Activated CD8-positive, alpha-beta T cell treated with anti-CD3 and anti-CD28 coated beads for 36 hours (primary cell): ENCODE measurements around the gene METRN. TPM values are rescaled to one million over a fixed set of nuclear protein-coding genes. Genes with fewer than 3 reads are reported as not detected.

ENCODE experiments used
- ATAC-seq: fragments of 200-7000 bp; cut with Tn5 transposase; one replicate; pipeline ENCODE4 v1.10.0; 2021; ENCODE audit warnings: mild to moderate bottlenecking, moderate library complexity
- CTCF ChIA-PET: fragments of 350-600 bp; sonication (Branson Sonifier 250); formaldehyde crosslinking; loops from one replicate; lab custom pipeline; 2021; ENCODE audit warnings: antibody characterized with exemption; lab: Charles Lee
- POLR2A ChIA-PET: fragments of 350-600 bp; sonication (Branson Sonifier 250); formaldehyde crosslinking; loops from one replicate; lab custom pipeline; 2021; ENCODE audit warnings: antibody characterized with exemption; lab: Charles Lee
- DNase-seq: peaks from one replicate; pipeline ENCODE4 v3.0.0-alpha.2; 2020
- H3K27ac Mint-ChIP-seq: one replicate; pipeline ENCODE4 v1.8.0; 2021; ENCODE audit warnings: mild to moderate bottlenecking, mixed read lengths
- H3K27me3 Mint-ChIP-seq: one replicate; pipeline ENCODE4 v1.8.0; 2021; ENCODE audit warnings: mixed read lengths
- H3K36me3 Mint-ChIP-seq: one replicate; pipeline ENCODE4 v1.8.0; 2021; ENCODE audit warnings: low read depth, mixed read lengths
- H3K4me1 Mint-ChIP-seq: one replicate; pipeline ENCODE4 v1.8.0; 2021; ENCODE audit warnings: low read depth, mixed read lengths
- H3K4me3 Mint-ChIP-seq: one replicate; pipeline ENCODE4 v1.8.0; 2021; ENCODE audit warnings: mild to moderate bottlenecking, moderate library complexity, mixed read lengths
- H3K9me3 Mint-ChIP-seq: one replicate; pipeline ENCODE4 v1.8.0; 2021; ENCODE audit warnings: mixed read lengths
- CTCF ChIP-seq: fragments of 200-600 bp; IDR thresholded peaks from one replicate; pipeline ENCODE4 v1.8.0; 2022; ENCODE audit warnings: antibody characterized with exemption, mild to moderate bottlenecking
- intact Hi-C: fragments of 100-400 bp; cut with micrococcal nuclease; formaldehyde crosslinking; loops from one replicate; pipeline ENCODE4 v1.10.0; 2022
- total RNA-seq, 2 experiments: library from RNA; stranded (reverse); gene quantifications; one replicate each; pipeline ENCODE4 v1.2.3, GENCODE V29; 2021

METRN gene
- total RNA-seq, 2 experiments from 2014 or later = 37.2 to 43.1 TPM

- intact Hi-C loops = no loop called here
- ATAC-seq (no peak), DNase-seq (no peak)
- Mint-ChIP-seq H3K4me1 (peaks cover 31% of the 10 kb centered on the region), H3K4me3 (peak overlapping the region; percentile 24), H3K36me3 (no peaks in the 10 kb centered on the region), H3K9me3 (no peaks in the 10 kb centered on the region), H3K27me3 (peaks cover 4% of the 10 kb centered on the region), H3K27ac (no peak overlapping the region)
- no peak for TF ChIP-seq CTCF
- CTCF ChIA-PET = interaction anchor here (1.0 kb wide), 1 partner anchor 19 kb away, joined by 3 read pairs; no protein-coding TSS in a partner anchor
- POLR2A ChIA-PET = interaction anchor here (0.8 to 1.5 kb wide), 3 partner anchors 9 to 33 kb away, joined by 3 to 5 read pairs (median 4); partner anchors contain the start of genes CCDC78 and JMJD8
These were observed 21.6 kb upstream of the METRN start for GRCh38 chr16:693364-693763.

GRCh38 chr16:693766-694165 is 21.2 kb upstream of the METRN start:
- ChIA-PET POLR2A (interaction anchor here (0.8 to 1.5 kb wide), 3 partner anchors 9 to 32 kb away, joined by 3 to 5 read pairs (median 4); partner anchors contain the start of genes CCDC78 and JMJD8), CTCF (no interaction called here)
- no peak for DNase-seq
- H3K9me3 Mint-ChIP-seq = no peaks in the 10 kb centered on the region
- TF ChIP-seq CTCF = no peak
- peak overlapping the region; percentile 24 for H3K4me3 Mint-ChIP-seq
- peaks cover 28% of the 10 kb centered on the region for H3K4me1 Mint-ChIP-seq
- intact Hi-C loops = no loop called here
- H3K36me3 Mint-ChIP-seq = no peaks in the 10 kb centered on the region
- no peak for ATAC-seq
- no peak overlapping the region for H3K27ac Mint-ChIP-seq
- peaks cover 4% of the 10 kb centered on the region for H3K27me3 Mint-ChIP-seq

DNA sequence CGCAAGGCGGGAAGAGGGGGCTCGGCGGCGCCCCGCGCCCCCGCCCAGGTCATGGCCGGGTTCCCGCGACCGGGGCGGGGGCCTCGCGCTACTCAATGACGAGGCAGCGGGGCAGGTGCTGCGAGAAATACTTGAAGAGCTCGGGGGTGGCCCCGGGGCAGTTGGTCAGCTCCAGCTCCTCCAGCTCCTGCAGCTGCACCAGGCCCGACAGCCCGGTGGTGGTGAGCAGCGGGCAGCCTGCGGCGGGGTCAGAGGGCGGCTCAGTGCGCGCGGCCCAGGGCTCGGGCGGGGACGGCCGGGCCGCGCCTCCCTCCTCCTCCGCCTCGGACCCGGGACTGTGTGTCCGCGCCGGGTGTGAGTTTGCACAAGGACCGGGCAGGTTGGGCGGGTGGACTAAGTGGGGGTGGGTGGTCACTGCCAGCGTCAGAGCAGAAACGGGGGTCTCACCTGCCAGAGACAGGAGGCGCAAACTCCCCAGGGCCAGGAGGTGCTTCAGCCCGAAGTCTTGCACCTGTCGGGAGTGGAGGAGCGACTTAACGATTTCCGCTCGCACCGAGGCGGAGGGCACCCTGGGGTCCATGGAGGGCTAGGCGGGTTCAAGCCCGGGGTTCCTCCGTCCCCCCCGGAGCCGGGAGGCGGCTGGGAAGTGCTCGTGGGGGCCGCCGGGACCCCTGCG is 20.6 kb upstream of the METRN start:
- ChIA-PET CTCF (no interaction called here), POLR2A (interaction anchor here (1.7 to 2.9 kb wide), 3 partner anchors 10 to 22 kb away, joined by 8 to 11 read pairs (median 11); partner anchors contain the start of genes JMJD8 and STUB1)
- Mint-ChIP-seq H3K27me3 (peaks cover 4% of the 10 kb centered on the region), H3K4me3 (peak overlapping the region; percentile 68), H3K4me1 (peaks cover 23% of the 10 kb centered on the region), H3K9me3 (no peaks in the 10 kb centered on the region), H3K27ac (no peak overlapping the region), H3K36me3 (no peaks in the 10 kb centered on the region)
- no peak for TF ChIP-seq CTCF
- ATAC-seq = no peak
- intact Hi-C loops = no loop called here
- DNase-seq = peak; percentile 24

DNA sequence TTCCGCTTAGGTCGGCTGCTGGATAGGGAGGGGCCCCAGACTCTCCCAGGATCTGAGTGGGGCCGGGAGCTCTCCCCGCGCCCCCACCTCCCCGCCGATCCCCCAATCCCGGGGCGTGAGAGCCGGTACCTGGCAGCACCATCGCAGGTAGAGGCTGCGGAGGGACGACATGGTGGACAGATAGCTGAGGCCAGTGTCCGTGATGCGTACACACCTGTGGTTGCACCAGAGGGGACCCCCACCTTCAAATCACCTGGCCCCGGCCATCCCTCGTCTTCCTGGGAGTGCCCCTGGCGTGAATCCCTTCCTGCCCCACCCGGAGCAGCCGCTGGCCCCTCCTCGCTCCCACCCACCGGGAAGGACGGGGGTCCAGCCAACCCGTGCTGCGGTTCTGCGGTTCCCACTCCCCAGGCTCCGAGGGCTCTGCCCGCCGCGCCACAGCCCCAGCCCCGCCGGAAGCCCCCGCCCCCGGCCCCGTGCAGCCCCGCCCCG is 20.0 kb upstream of the METRN start:
- TF ChIP-seq CTCF = no peak
- no peaks in the 10 kb centered on the region for H3K36me3 Mint-ChIP-seq
- no peak for ATAC-seq
- H3K27me3 Mint-ChIP-seq = peaks cover 4% of the 10 kb centered on the region
- intact Hi-C loops = no loop called here
- DNase-seq = no peak
- CTCF ChIA-PET = interaction anchor here (0.8 to 1.5 kb wide), 6 partner anchors 9 to 90 kb away, joined by 3 to 5 read pairs (median 3); partner anchors contain the start of gene CIAO3
- POLR2A ChIA-PET = interaction anchor here (0.7 to 2.9 kb wide), 13 partner anchors 9 to 169 kb away, joined by 3 to 11 read pairs (median 4); partner anchors contain the start of genes ANTKMT, CCDC78, HAGHL and JMJD8
- peak overlapping the region; percentile 68 for H3K4me3 Mint-ChIP-seq
- H3K27ac Mint-ChIP-seq = no peak overlapping the region
- H3K4me1 Mint-ChIP-seq = peaks cover 20% of the 10 kb centered on the region
- H3K9me3 Mint-ChIP-seq = no peaks in the 10 kb centered on the region
